NB4 (cell line): ENCODE measurements around the gene TMEM233.

Experiments used
- MYC ChIP-seq: IDR thresholded peaks from 2 replicates; pipeline ENCODE4 v1.6.1; 2011; ENCODE audit warnings: low read depth, low read length
- POLR2A ChIP-seq: IDR thresholded peaks from 2 replicates; pipeline ENCODE4 v1.6.1; 2011; ENCODE audit warnings: mild to moderate bottlenecking; ENCODE audit not compliant: insufficient read length; ENCODE audit errors: extremely low read depth
- TF ChIP-seq, protein P1 (sequence below): IDR thresholded peaks from one replicate; pipeline ENCODE4 v1.5.1; 2012; ENCODE audit warnings: low read depth, low read length
- TF ChIP-seq, protein P2 (sequence below): IDR thresholded peaks from 2 replicates; pipeline ENCODE4 v1.6.1; 2011; ENCODE audit warnings: low read depth, low read length

DNA sequence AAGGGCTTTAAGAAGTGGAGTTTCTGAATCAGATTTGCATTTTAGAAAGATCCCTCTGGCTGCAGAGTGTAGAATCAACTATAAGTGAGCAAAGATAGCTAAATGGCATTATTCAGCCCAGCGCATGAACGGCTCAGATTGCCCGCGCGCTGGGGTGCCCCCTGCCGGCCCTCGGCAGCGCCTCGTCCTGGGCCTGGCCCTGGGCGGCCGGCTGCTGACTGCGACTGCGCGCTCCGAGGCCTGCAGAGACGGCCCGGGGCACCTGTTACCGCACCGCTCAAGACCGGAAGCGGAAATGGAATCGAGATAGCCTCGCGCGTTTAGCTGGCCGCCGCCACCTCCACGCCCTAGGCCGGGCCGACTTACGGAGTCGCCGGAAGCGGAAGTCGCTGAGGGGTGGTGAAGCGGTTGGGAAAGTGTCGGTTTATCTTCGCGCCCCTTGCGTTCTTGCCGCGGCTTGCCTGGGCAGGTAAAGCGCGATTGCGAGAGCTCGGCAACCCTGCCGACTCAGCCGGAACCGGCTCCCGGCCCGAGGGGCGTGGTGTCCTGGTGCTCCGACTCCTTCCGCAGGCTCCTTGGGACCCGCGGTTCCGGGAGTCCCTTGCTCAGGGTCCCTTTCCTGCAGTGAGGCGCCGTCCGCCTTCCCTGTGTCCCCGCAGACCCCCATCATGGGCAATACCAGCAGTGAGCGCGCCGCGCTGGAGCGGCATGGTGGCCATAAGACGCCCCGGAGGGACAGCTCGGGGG, 74.2 kb downstream of the TMEM233 start, which contains the start of gene PRKAB1:
- TF ChIP-seq, protein P1, sequence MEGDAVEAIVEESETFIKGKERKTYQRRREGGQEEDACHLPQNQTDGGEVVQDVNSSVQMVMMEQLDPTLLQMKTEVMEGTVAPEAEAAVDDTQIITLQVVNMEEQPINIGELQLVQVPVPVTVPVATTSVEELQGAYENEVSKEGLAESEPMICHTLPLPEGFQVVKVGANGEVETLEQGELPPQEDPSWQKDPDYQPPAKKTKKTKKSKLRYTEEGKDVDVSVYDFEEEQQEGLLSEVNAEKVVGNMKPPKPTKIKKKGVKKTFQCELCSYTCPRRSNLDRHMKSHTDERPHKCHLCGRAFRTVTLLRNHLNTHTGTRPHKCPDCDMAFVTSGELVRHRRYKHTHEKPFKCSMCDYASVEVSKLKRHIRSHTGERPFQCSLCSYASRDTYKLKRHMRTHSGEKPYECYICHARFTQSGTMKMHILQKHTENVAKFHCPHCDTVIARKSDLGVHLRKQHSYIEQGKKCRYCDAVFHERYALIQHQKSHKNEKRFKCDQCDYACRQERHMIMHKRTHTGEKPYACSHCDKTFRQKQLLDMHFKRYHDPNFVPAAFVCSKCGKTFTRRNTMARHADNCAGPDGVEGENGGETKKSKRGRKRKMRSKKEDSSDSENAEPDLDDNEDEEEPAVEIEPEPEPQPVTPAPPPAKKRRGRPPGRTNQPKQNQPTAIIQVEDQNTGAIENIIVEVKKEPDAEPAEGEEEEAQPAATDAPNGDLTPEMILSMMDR, result peak; percentile 96
- TF ChIP-seq POLR2A (peak; percentile 81), MYC (peak; percentile 96)
- TF ChIP-seq, protein P2, sequence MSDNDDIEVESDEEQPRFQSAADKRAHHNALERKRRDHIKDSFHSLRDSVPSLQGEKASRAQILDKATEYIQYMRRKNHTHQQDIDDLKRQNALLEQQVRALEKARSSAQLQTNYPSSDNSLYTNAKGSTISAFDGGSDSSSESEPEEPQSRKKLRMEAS, result peak; percentile 77
